GM19372 (cell line): ENCODE data around the gene NTN5.
"Not testable (repeated sequence)": the region's sequence is repeated elsewhere in the genome, so short reads cannot be mapped to it uniquely, and the experiment has no call there.

Experiments
- ATAC-seq: cut with Tn5 transposase; IDR thresholded peaks from one replicate; pipeline ENCODE4 v1.9.1; 2021; ENCODE audit warnings: mild to moderate bottlenecking, low read depth, moderate library complexity; ENCODE audit not compliant: unreplicated experiment

Gene NTN5, protein sequence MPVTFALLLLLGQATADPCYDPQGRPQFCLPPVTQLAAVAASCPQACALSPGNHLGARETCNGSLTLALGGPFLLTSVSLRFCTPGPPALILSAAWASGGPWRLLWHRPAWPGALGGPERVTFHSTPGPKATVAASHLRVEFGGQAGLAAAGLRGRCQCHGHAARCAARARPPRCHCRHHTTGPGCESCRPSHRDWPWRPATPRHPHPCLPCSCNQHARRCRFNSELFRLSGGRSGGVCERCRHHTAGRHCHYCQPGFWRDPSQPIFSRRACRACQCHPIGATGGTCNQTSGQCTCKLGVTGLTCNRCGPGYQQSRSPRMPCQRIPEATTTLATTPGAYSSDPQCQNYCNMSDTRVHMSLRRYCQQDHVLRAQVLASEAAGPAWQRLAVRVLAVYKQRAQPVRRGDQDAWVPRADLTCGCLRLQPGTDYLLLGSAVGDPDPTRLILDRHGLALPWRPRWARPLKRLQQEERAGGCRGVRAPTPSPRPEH

DNA sequence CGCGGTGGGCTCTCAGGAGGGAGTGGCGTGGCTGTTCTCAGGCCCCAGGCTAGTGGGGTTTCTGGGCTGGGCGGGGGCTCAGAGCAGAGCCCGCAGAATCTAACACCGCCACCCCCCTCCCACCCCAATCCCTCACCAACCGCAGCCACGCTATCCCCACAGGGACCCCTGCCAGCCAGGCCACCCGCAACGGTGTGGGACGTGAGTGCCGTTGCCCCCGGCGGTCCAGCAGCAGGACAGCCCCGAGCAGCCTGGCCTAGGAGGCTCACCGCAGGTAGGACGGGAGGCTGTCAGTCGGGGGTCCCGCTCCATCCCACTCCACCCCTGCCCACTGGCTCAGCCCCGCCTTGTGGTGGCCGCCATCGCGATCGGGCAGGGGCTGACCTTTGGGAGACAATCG is at the start of gene NTN5:
Gene NTN5, minus strand, starts transcription at position 24 of the 400 bp plus-strand sequence. CDS start 2,031 bp downstream, outside the sequence.
- ATAC-seq, result no peak

DNA sequence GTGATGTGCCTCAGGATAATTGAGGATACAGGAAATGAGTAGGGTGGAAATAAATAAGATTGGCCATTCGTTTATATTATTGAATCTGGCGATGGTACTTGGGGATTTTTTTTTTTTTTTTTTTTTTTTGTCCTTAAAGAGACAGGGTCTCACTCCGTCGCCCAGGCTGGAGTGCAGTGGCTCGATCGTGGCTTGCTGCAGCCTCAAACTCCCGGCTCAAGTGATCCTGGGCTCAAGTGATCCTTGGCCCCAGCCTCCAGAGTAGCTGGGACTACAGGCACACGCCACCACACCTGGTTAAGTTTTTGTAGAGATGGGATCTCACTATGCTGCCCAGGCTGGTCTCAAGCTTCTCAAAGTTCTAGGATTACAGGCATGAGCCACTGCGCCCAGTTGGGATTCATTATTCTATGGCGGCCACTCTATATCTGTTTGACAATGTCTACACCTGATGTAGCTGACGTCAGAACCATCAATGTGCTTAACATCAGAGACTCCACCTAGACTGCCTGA is 49.4 kb upstream of the NTN5 start:
- ATAC-seq, result no peak

DNA sequence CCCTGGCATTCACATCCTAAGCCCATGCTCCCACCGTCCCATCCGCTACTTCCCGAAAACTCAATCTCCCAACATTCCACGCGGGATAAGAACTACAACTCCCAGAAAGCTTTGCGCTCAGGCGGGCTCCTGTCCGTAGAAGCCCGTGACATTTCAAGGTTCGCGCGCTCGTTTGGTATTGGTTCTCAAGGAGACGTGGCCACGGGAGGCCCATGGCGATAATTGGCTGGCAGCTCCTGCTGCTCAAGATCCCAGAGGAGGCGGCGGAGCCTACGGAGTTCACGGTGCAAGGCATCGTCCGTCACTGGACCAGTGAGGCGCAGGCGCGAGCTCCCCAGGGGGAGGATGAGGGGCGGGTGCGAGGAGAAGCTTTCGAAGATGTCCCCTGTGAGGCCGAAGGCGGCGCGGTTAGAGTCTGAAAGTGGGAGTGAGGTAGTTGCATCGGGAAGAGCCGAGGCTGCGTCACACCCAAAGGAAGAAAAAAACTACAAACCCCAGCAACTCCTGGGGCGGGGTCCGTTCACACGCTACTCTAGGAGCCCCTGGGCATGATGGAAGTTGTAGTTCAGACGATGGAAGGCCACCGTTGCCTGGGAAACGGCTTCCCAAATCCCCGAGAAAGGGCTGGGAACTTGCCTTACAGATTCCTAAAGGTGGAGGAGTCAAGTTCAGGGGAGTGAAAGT is 47.9 kb upstream of the NTN5 start:
- ATAC-seq, result peak; percentile 78

DNA sequence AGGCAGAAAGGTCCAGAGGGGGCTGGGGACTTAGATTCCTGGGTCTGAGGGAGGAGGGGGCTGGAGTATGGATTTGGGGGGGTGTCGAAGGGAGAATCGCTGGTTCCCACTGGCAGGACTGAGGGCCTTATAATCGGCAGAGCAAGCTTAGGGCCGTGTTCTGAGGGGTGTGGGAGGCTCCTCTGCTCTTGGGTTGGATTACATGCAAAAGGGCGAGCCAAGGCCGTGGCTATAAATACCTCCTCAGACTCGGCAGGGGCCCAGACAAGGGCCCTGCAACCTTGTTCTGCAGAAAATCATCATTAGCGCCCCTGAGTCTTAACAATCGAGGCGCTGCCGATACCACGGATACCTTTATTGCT is 47.4 kb upstream of the NTN5 start:
- ATAC-seq, result no peak

DNA sequence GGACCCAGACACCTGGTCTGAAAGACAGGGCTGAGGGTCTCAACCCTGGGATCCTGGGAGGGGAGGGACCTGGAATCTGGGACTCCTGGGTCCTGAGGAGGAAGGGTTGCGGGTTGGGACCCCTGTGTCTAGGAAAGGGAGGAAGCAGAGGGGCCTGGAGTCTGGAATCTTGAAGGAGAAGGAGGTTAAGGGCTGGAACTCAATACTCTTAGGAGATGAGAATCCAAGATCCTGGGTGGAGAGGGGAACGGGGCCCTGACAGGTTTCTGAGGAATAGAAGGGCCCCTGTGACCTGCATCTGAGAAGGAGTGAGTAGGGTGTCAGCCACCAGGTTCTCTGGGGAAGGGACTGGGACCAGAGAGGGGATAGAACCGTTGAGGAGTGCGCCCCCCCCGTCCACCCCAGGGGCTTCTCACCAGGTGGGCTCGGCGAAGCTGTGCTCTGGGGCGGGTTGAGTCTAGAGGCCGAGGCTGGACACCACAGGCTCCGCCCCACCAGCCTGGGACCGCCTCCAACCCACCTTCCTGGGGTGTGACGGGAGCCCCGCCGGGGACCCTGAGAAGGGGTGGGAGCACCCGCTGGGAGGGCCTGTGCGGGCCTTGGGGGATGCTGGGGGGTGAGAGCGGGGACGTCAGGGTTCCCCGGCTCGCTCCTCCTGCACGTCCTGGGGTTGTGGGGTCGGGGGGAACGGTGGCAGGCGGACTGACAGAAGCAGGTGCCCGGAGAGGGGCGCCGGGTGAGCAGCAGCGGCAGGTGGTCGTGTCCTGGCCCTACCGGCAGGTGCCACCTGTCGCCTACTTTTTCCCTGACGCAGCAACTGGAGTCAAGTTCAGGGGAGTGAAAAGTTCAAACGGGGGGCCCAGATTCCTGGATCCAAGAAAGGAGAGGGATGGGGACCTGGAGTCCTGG is 46.7 kb upstream of the NTN5 start, which contains the start of gene MAMSTR:
Gene MAMSTR, minus strand, starts transcription at position 463 of the 909 bp plus-strand sequence. CDS start 694 bp downstream, outside the sequence.
- ATAC-seq, result no peak

DNA sequence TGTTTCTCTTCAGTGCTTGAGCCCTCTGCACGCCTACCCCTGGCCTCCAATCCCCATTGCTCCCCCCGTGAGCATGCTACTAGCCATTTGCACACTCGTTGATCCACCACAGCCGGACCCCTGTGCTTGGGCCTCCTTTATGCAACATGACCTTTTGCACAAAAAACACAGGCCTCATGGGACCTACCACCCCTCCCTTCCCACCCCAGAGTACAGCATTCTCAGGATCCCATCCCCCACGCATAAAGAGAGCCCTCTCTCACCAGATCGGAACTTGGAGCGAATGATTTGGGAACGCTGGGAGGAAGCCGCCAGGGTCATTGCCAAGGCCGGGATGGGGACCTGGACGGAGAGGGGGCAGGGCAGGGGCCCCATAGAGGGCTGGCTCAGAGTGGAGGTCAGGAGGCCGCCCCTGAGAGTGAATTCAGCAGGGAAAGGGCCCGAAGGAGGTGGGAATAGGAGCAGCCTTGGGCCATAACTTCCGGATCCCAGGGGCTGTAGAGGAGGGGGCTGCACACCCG is 46.0 kb upstream of the NTN5 start:
- no peak for ATAC-seq

DNA sequence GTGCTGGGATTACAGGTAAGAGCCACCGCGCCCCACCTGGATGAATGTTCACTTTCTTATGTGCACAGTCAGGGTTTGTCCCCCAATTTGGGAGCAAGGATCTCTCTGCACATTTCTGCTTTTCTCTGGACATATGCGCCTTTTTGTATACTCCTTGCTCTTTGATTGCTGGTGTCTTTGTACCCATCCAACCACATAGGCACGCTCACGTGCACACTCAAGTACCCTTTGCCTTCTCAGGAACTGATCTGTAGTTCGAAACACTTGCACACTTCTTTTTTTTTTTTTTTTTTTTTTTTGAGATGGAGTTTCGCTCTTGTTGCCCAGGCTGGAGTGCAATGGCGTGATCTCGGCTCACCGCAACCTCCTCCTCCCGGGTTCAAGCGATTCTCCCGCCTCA is 45.3 kb upstream of the NTN5 start:
- not testable (repeated sequence) for ATAC-seq

DNA sequence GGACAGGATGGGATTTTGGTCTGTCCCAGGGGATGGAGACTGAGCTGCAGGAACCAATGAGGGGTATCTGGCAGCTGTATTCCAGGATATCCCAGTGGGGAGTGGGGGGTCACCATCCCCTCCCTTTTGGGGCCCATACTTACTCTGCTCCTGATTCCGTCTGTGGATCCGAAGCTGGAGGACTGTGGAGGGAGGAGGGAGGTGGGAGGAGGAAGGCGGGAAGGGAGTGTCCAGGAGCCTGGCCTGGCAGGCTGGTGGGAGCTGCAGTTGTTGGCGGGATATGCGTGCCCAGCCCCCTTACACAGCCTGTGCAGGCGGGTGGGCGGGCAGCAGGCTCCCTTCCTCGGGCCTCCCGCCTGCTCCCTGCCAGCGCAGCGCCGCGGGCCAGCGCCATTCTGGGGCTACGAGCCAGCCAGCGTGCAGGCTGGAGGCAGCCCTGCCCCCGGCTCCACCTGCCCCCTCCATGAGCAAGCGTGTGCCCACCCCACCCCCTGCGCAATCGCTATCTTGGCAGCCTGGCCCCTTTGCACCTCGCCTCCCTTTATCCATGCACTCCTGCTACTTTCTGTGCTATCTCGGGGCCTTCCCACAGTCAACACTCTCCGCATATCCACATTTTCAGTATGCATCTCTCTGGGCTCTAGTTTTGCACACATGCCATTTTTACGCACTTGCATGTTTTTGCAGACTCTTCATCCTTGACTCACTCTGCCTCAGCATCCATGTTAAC is 43.9 kb upstream of the NTN5 start:
- ATAC-seq, result no peak

DNA sequence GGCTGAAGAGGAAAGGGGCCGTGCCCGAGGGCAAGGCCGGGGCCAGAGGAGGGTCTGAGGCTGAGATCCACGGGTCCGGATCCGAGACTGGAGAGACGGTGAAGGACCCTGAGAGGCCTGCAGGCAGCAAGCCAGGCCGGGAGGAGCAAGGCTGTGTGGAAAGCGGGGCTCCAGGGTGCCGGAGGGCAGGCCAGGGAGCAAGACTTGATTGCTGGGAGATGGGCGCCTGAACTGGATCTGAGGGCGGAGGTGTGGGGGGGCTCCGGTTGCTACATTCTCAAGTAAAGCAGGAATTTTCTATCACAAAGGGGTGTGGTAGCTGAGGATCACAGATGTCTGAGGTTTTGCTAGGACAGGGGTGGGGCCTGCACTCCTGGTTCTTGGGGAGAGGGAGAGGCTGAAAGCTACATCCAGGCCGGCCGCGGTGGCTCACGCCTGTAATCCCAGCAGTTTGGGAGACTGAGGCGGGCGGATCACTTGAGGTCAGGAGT is 42.9 kb upstream of the NTN5 start:
- no peak for ATAC-seq

DNA sequence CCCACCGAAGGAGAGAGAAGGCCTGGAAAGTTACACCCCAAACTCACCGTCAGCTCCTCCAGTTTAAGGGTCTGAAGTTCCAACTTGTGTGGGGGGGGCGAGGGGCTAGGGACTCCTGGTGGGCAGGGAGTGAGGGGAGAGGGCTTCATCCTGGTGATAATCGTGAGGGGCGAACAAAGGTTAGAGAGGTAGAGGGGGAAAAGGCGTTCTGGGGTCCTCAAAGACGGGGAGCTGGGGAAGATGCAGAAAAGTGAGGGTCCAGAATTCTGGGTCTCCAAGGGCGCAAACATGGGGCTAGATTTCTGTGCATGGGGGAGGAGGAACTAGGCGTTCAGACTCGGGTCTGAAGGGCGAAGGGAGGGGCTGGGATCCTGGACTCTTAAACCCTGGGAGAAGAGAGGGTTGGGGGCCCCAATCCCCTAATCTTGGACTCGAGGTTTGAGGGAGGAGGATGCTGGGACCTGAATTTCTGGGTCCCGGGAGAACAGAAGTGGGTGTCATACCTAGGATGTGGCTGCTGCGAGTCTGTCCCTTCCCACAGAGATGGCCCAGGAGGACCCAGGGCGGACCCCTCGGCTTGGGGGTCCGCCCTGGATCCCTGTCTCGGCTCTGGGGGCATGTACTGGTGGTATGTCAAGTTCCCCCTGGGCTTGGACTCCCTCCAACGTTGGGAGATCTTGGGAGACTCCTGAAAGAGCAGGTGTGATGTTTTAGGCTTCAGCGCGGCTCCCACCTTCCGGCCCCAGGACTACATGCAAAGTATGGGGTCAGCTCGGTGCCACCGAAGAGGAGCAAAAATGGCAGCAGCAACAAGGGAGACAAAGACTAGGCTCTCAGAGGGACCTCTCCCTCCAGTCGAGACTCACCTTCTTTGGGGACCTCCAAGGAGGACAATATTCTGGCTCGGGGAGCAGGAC is 42.2 kb upstream of the NTN5 start:
- ATAC-seq, result no peak

DNA sequence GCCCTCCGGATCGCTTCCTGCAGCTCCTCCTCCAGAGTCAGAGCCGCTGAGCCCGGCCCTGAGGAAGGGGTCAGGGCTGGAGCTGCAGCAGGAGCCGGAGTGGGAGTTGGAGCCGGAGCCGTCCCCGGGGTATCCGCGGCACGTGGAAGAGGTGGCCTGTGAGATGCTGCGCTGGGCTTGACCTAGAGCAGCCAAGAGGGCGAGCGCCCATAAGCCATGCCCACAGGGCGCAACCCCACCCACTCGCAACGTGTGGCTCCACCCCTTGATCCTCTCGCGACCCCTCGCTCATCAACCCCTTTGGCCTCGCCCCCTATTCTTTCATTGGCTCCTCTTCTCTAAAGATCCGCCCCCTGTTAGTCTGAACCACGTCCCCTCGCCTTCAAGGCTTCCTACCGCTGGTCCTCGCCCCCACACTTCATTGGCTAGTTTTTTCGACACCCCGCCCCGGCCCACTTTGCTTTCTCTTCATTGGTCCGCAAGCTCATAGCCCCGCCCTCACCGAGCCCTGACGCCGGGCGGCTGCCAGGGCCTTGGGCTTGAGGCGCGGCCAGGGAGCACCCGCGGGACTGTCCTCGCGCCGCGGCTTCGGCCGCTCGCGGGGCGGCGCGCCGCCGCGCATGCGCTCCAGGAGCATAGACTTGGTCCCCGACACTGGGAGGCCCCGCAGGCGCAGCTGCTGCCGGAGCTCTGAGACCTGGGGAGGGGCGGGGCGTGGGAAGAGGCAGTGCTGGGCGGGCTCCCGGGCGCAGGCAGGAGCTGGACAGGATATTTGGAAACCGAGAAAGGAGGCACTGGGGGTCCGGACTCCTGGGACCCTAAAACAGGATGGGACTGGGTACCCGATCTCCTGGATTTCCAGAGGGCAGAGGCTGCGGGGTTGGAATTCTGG is 41.3 kb upstream of the NTN5 start:
- ATAC-seq, result peak; percentile 87

DNA sequence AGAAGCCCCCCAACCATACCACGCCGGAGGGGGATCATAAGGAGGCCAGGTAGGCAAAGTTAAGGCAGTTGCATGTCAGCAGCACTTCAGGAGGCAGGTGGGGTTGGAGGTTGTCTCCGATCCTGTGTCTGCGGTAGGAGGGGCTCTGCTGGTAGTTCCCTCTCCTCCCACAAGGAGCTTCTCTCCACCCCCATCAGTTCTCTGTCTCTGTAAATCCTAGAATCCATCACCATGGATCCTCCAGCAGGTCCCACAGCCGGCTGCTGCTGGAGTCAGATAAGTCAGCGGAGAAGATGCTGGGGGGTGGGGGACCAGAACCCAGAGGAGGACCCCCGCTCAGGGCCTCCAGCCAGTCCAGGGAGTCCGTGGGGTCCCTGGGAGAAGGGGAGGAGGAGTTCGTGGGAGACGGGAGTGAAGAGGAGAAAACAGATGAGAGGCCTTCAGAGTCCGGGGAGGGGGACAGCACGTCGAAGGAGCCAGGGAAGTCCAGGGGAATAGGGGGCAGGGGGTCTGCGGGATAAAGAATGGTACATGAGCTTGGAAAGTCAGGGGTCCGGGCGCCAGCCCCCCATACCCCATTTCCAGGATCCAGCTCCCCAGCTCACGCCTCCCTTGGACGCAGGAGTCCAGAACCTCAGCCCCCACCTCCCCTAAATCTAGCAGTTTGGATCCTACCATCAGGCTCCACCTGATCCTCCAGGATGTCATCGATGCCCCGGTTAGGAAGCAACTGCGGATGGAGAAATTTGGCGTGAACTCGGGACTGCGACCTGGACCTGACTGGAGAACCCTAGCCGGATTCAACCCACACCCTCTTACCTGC is 40.4 kb upstream of the NTN5 start:
- ATAC-seq, result no peak

DNA sequence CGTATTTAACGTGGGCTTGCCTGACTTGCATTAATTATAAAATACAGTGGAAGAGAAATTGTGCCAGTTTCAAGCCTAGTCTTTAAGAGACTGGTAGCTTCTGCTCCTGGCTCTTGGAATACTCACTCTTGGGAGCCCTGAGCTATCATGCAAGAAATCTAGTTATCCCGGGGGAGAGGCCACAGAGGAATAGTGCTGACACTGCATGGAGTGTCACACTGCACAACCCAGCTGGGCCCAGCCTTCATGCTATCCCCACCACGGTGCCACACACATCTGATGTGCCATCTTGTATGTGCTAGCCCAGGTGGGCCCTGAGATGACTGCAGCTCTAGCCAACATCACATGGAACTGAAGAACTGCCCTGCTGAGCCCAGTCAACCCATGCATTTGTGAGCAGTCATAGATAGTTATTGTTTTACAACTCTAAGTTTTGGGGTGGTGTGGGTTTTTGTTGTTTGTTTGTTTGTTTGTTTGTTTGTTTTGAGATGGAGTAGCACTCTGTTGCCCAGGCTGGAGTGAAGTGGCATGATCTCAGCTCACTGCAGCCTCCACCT is 38.4 kb upstream of the NTN5 start:
- ATAC-seq, result no peak

DNA sequence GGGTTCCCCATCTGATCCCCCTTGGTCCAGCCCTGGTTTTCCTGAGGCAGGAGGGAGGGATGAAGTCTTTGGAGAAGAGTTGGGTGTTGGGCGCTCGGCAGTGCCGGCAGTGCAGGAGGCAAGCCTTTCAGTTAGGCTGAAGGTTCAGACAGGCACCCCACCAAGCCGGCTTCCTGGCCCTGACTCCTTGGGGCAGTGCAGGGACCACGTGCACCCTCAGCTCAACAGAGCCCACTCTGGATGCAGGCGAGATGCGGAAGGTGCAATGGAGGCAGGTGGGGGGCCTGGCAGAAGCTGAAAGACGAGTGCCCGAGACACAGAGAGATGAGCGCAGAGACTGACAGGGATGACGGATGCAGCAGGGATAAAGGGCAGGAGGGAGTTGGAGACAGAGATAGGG is 35.7 kb upstream of the NTN5 start:
- ATAC-seq, result no peak

DNA sequence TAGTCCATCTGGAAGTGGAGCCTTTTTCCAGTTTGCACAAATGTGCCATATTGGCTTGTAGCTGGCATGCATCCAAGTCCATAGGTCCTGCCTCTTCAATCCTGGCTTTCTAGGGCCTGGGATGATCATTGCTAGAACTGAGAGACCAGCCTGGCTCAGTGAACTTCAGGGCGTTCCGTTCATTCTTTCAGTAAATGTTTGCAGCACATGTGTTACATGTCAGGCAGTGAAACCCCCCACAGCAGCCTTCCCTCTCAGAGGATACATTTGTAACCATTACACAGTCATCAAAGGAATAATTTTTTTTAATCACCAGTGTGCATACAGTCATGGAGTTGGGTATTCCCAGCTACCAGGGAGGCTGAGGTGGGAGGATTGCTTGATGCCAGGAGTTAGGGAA is 32.6 kb upstream of the NTN5 start:
- no peak for ATAC-seq

DNA sequence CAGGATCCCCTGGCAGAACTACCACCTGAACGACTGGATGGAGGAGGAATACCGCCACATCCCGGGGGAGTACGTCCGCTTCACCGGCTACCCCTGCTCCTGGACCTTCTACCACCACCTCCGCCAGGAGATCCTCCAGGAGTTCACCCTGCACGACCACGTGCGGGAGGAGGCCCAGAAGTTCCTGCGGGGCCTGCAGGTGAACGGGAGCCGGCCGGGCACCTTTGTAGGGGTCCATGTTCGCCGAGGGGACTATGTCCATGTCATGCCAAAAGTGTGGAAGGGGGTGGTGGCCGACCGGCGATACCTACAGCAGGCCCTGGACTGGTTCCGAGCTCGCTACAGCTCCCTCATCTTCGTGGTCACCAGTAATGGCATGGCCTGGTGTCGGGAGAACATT is 30.5 kb upstream of the NTN5 start:
- ATAC-seq, result no peak
